HG02798 (cell line): ENCODE data around the gene NDUFAF5.

Experiments
- ATAC-seq: cut with Tn5 transposase; IDR thresholded peaks from one replicate; pipeline ENCODE4 v1.9.1; 2021; ENCODE audit warnings: mild to moderate bottlenecking; ENCODE audit not compliant: unreplicated experiment, poor library complexity

The NDUFAF5 gene

DNA sequence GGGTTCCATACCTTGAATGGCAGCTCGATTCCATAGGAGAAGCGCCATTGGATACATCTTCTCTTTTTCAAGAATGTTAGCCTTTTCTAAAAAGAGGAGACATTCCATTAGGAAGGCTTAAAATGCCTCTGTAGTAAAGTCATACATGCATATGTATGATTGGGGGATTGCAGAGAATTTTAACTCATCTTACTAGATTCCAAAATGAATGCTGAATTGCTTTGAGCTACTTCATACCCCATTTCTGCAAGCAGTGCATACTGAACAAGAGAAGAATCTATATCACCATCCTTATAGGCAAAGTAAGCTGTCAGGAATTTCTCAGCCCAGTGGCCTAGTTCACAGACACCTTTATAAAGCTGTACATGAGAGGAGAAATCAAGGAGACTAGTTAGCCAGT is 80.3 kb downstream of the NDUFAF5 start:
- no peak for ATAC-seq

GRCh38 chr20:13865791-13866351 is 81.0 kb downstream of the NDUFAF5 start:
- ATAC-seq: no peak

- ATAC-seq: no peak
These were observed 83.5 kb downstream of the NDUFAF5 start for GRCh38 chr20:13868331-13868730.

DNA sequence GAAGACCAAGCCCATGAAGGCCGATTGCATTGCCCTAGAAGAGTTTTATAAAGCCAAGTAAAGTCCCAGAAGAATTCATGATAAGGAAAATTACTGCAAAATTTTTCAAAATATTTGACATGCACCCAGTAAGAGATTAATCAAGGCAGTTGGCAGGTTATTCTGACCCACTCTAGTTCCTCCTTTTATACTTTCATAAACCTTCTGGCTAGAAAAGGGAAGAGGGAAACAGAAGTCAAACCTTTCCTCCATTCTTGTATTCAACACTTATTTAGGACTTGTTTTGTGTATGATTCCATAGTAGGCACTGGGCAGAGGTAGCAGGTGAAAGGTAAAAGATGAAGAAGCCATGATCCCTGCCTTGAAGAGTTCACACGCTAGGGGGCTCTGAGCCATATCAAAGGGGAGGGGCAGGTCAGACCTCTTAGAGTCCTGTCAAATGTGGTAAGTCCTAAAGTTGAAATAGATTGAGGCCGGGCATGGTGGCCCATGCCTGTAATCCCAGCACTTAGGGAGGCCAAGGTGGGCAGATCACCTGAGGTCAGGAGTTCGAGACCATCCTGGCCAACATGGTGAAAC is 85.4 kb downstream of the NDUFAF5 start:
- no peak for ATAC-seq
